Right lobe of liver (tissue), 6 donors: ENCODE results near the gene DNASE1L3. TPM values are rescaled to one million over a fixed set of nuclear protein-coding genes. Genes with fewer than 3 reads are reported as not detected.

Experiments
- ATAC-seq, 4 donors: fragments of 200-7000 bp; cut with Tn5 transposase; one replicate each; pipeline ENCODE4 v1.9.1; 2020; ENCODE audit warnings: mild to moderate bottlenecking in 4 of 4, moderate library complexity in 4 of 4
- DNase-seq, 3 donors: peaks; one replicate each; pipeline ENCODE4 v3.0.0-alpha.2; 2020
- H3K27ac ChIP-seq, 3 donors: fragments of 200-600 bp; one replicate each; pipeline ENCODE4 v1.8.0; 2022
- H3K27me3 ChIP-seq, 2 donors: fragments of 200-600 bp; one replicate each; pipeline ENCODE4 v1.8.0; 2022
- H3K36me3 ChIP-seq, 4 donors: fragments of 200-600 bp; sonication (generic) in 1 of 4; one replicate each; pipeline versions ENCODE4 v1.5.1 to v1.8.0; 2017 to 2022; ENCODE audit warnings: control low read depth in 1 of 4
- H3K4me1 ChIP-seq, 4 donors: fragments of 200-600 bp; sonication (generic) in 1 of 4; one replicate each; pipeline versions ENCODE4 v1.5.1 to v1.8.0; 2017 to 2022; ENCODE audit warnings: control low read depth in 1 of 4
- H3K4me3 ChIP-seq, 3 donors: fragments of 200-600 bp; one replicate each; pipeline ENCODE4 v1.8.0; 2022
- H3K9me3 ChIP-seq, 4 donors: fragments of 200-600 bp; sonication (generic) in 1 of 4; one replicate each; pipeline versions ENCODE4 v1.5.1 to v1.8.0; 2017 to 2022; ENCODE audit warnings: control low read depth in 1 of 4
- POLR2A ChIP-seq: fragments of 450-650 bp; IDR thresholded peaks from one replicate; pipeline ENCODE4 v1.6.1; 2017; ENCODE audit warnings: antibody characterized with exemption, mild to moderate bottlenecking
- WGBS: methylation state at CpG from one replicate; pipeline ENCODE4 v1.1.6; 2018; ENCODE audit warnings: low coverage, low lambda C conversion rate; ENCODE audit not compliant: insufficient coverage; ENCODE audit errors: missing lambda C conversion rate; 5-methylcytosine and 5-hydroxymethylcytosine counted together
- intact Hi-C, 2 donors: fragments of 100-400 bp; cut with DNase I; formaldehyde crosslinking; loops; one replicate each; pipeline versions ENCODE4 v1.11.2 to v1.14.1; 2022
- total RNA-seq, 6 experiments: library from RNA; depleted of rRNA in 2 of 6; stranded (reverse); fragments of >200 nt in 2 of 6; fragmentation: NEBNext Ultra II Directional in 3 of 6; extraction: Animal tissue kit (Norgen Biotek cat#: 25700) in 3 of 6; gene quantifications; one replicate each; pipeline versions ENCODE4 v1.1.0 to v1.2.4, GENCODE V29; 2016 to 2023
- TF ChIP-seq, protein P1 (sequence below), 4 donors: fragments of 200-600 bp in 3 of 4; fragments of 450-650 bp in 1 of 4; IDR thresholded peaks; one replicate each; pipeline versions ENCODE4 v1.5.1 to v1.8.0; 2016 to 2022; ENCODE audit warnings: antibody characterized with exemption in 4 of 4, mild to moderate bottlenecking in 2 of 4
- donor health status: DM: no; HTN: yes; CAD: no.
- donor health status: DM: no; HTN: no; CAD: no.
- donor health status: DM: no; HTN: no; CAD: no.
- donor health status: DM: no; HTN: yes; CAD: no.
- donor health status: DM: no; HTN: yes; CAD: no.

Gene DNASE1L3
- total RNA-seq, 6 experiments from 2014 or later: 32.9 to 134 (median 61.0) TPM

- ATAC-seq (peak in 1 of 4 donors; percentile 2), DNase-seq (no peak)
- Histone ChIP-seq H3K27me3 (no peaks in the 10 kb centered on the region), H3K27ac (peak overlapping the region; percentile 76 to 98 (median 85)), H3K4me1 (peaks cover 0 to 79% (median 32%) of the 10 kb centered on the region in 4 donors), H3K4me3 (no peak overlapping the region), H3K9me3 (no peaks in the 10 kb centered on the region), H3K36me3 (peaks cover 0 to 11% (median 7%) of the 10 kb centered on the region in 4 donors)
- intact Hi-C loops: loop anchor here in 1 of 2 donors (10.0 kb wide), 1 partner anchor 50 kb away; no protein-coding TSS in a partner anchor
- TF ChIP-seq POLR2A: no peak
- TF ChIP-seq, protein P1, sequence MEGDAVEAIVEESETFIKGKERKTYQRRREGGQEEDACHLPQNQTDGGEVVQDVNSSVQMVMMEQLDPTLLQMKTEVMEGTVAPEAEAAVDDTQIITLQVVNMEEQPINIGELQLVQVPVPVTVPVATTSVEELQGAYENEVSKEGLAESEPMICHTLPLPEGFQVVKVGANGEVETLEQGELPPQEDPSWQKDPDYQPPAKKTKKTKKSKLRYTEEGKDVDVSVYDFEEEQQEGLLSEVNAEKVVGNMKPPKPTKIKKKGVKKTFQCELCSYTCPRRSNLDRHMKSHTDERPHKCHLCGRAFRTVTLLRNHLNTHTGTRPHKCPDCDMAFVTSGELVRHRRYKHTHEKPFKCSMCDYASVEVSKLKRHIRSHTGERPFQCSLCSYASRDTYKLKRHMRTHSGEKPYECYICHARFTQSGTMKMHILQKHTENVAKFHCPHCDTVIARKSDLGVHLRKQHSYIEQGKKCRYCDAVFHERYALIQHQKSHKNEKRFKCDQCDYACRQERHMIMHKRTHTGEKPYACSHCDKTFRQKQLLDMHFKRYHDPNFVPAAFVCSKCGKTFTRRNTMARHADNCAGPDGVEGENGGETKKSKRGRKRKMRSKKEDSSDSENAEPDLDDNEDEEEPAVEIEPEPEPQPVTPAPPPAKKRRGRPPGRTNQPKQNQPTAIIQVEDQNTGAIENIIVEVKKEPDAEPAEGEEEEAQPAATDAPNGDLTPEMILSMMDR (IDR thresholded peaks at IDR 0.05): no peak
- WGBS: 57% methylated on average over 6 of the region's 16 CpGs
These were observed 45.6 kb downstream of the DNASE1L3 start for GRCh38 chr3:58164906-58165821.

GRCh38 chr3:58164199-58164879 lies 46.4 kb downstream of the DNASE1L3 start:
- intact Hi-C loops: loop anchor here in 1 of 2 donors (10.0 kb wide), 1 partner anchor 50 kb away; no protein-coding TSS in a partner anchor
- Histone ChIP-seq H3K9me3 (no peaks in the 10 kb centered on the region), H3K4me3 (peak overlapping the region in 1 of 3 donors; percentile 3), H3K27ac (peak overlapping the region; percentile 76 to 98 (median 85)), H3K36me3 (peaks cover 0 to 10% (median 8%) of the 10 kb centered on the region in 4 donors), H3K27me3 (no peaks in the 10 kb centered on the region), H3K4me1 (peaks cover 0 to 73% (median 29%) of the 10 kb centered on the region in 4 donors)
- peak; percentile 68 to 84 (median 78) for ATAC-seq
- 41% methylated on average over 6 of the region's 12 CpGs for WGBS
- DNase-seq: peak; percentile 89 to 96 (median 94)
- peak; percentile 50 for TF ChIP-seq POLR2A
- TF ChIP-seq, protein P1 (IDR thresholded peaks at IDR 0.05): no peak

DNA sequence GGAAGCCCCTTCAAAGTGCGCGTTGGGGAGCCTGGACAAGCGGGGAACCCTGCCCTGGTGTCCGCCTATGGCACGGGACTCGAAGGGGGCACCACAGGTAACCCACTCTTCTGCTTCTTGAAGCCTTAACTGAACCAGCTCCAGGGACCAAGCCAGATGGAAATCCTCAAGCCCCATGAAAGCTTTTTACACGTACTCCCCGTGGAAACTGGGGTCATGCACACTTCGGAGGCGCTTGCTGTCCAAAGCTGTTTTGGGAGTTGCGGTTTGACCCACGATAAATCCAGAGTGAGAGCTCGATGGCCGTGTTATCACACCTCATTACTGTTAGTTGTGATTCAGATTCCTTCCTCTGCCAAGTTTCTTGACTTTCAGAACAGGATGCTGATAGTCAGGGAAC lies 47.5 kb downstream of the DNASE1L3 start:
- Histone ChIP-seq H3K36me3 (peaks cover 0 to 21% (median 10%) of the 10 kb centered on the region in 4 donors), H3K9me3 (no peaks in the 10 kb centered on the region), H3K4me1 (peaks cover 0 to 63% (median 25%) of the 10 kb centered on the region in 4 donors), H3K27me3 (no peaks in the 10 kb centered on the region), H3K4me3 (no peak overlapping the region), H3K27ac (peak overlapping the region; percentile 76 to 98 (median 85))
- ATAC-seq (peak in 1 of 4 donors; percentile 2), DNase-seq (no peak)
- intact Hi-C loops: loop anchor here in 1 of 2 donors (10.0 kb wide), 1 partner anchor 48 kb away; no protein-coding TSS in a partner anchor
- TF ChIP-seq POLR2A: no peak
- TF ChIP-seq, protein P1 (IDR thresholded peaks at IDR 0.05): no peak
- 61% methylated on average over 6 of the region's 14 CpGs for WGBS
